Astrocyte (in vitro differentiated cells and primary cell): ENCODE data around the gene SPG21. TPM values are rescaled to one million over a fixed set of nuclear protein-coding genes. Genes with fewer than 3 reads are reported as not detected.

Experiments used
- DNase-seq: peaks from one replicate; pipeline ENCODE4 v3.0.0-alpha.2; 2010; ENCODE audit warnings: low read depth
- FAIRE-seq: peaks from 2 replicates; lab custom pipeline; 2011; peaks lifted over from hg19 to GRCh38; lab: Jason Lieb, UNC
- H2AFZ ChIP-seq: 2 replicates; pipeline ENCODE4 v1.6.0; 2012; ENCODE audit warnings: low read depth, low read length, inconsistent platforms
- H3K27ac ChIP-seq: 2 replicates; pipeline ENCODE4 v1.5.1; 2011; ENCODE audit warnings: low read depth, low read length, inconsistent platforms
- H3K27me3 ChIP-seq: 2 replicates; pipeline ENCODE4 v1.6.0; 2011; ENCODE audit warnings: low read length, inconsistent platforms; ENCODE audit not compliant: insufficient read depth
- H3K36me3 ChIP-seq: 2 replicates; pipeline ENCODE4 v1.5.1; 2011; ENCODE audit warnings: low read length, inconsistent platforms; ENCODE audit not compliant: insufficient read depth
- H3K4me1 ChIP-seq: 2 replicates; pipeline ENCODE4 v1.5.1; 2011; ENCODE audit warnings: low read length, inconsistent platforms; ENCODE audit not compliant: insufficient read depth
- H3K4me2 ChIP-seq: 2 replicates; pipeline ENCODE4 v1.6.0; 2012; ENCODE audit warnings: low read length, inconsistent platforms
- H3K4me3 ChIP-seq: 2 replicates; pipeline ENCODE4 v1.5.1; 2011; ENCODE audit warnings: low read depth, mild to moderate bottlenecking, low read length, inconsistent platforms; ENCODE audit not compliant: insufficient read depth
- H3K79me2 ChIP-seq: 2 replicates; pipeline ENCODE4 v1.6.0; 2012; ENCODE audit warnings: mild to moderate bottlenecking, low read length, inconsistent platforms; ENCODE audit not compliant: insufficient read depth
- H3K9ac ChIP-seq: 2 replicates; pipeline ENCODE4 v1.6.0; 2012; ENCODE audit warnings: mild to moderate bottlenecking, low read length, inconsistent platforms
- H3K9me3 ChIP-seq: 2 replicates; pipeline ENCODE4 v1.5.1; 2012; ENCODE audit warnings: low read depth, mild to moderate bottlenecking, low read length, inconsistent platforms; ENCODE audit not compliant: insufficient read depth
- H4K20me1 ChIP-seq: 2 replicates; pipeline ENCODE4 v1.6.0; 2012; ENCODE audit warnings: low read length, inconsistent platforms; ENCODE audit not compliant: insufficient read depth
- H3K27ac Mint-ChIP-seq: one replicate; pipeline ENCODE4 v1.8.0; 2021; ENCODE audit warnings: mild to moderate bottlenecking, mixed read lengths; ENCODE audit not compliant: unreplicated experiment
- H3K27me3 Mint-ChIP-seq: one replicate; pipeline ENCODE4 v1.8.0; 2021; ENCODE audit warnings: low read depth, mixed read lengths; ENCODE audit not compliant: unreplicated experiment
- H3K36me3 Mint-ChIP-seq: one replicate; pipeline ENCODE4 v1.8.0; 2021; ENCODE audit warnings: low read depth, mixed read lengths; ENCODE audit not compliant: unreplicated experiment
- H3K4me1 Mint-ChIP-seq: one replicate; pipeline ENCODE4 v1.8.0; 2021; ENCODE audit warnings: low read depth, mixed read lengths; ENCODE audit not compliant: unreplicated experiment
- H3K4me3 Mint-ChIP-seq: one replicate; pipeline ENCODE4 v1.8.0; 2021; ENCODE audit warnings: mild to moderate bottlenecking, moderate library complexity, mixed read lengths; ENCODE audit not compliant: unreplicated experiment
- H3K9me3 Mint-ChIP-seq: one replicate; pipeline ENCODE4 v1.8.0; 2021; ENCODE audit warnings: mild to moderate bottlenecking, mixed read lengths; ENCODE audit not compliant: unreplicated experiment
- EZH2 ChIP-seq: IDR thresholded peaks from 2 replicates; pipeline ENCODE4 v1.6.1; 2012; ENCODE audit warnings: mild to moderate bottlenecking, low read length, inconsistent platforms; ENCODE audit not compliant: insufficient read depth
- total RNA-seq: library from RNA; stranded (reverse); gene quantifications from 2 replicates; pipeline ENCODE4 v1.2.1, GENCODE V29; 2021
- TF ChIP-seq, protein P1 (sequence below): IDR thresholded peaks from 2 replicates; pipeline ENCODE4 v1.5.1; 2011; ENCODE audit warnings: low read depth, mild to moderate bottlenecking, inconsistent platforms, low read length, moderate library complexity; ENCODE audit not compliant: insufficient read depth

Gene SPG21
- total RNA-seq, 1 donor from 2014 or later = 60.2 TPM

- H3K4me3 ChIP-seq = no peak overlapping the region
- no peak overlapping the region for H3K4me2 ChIP-seq
- FAIRE-seq (no peak), DNase-seq (no peak)
- H3K9ac ChIP-seq = no peak overlapping the region
- no peaks in the 10 kb centered on the region for H3K9me3 Mint-ChIP-seq
- H2AFZ ChIP-seq = no peak overlapping the region
- H3K27me3 ChIP-seq = no peaks in the 10 kb centered on the region
- peaks cover 8% of the 10 kb centered on the region for H4K20me1 ChIP-seq
- H3K27ac ChIP-seq = no peak overlapping the region
- peaks cover 3% of the 10 kb centered on the region for H3K36me3 ChIP-seq
- peaks cover 29% of the 10 kb centered on the region for H3K79me2 ChIP-seq
- no peak overlapping the region for H3K4me3 Mint-ChIP-seq
- no peak overlapping the region for H3K27ac Mint-ChIP-seq
- no peak for TF ChIP-seq EZH2
- TF ChIP-seq, protein P1, sequence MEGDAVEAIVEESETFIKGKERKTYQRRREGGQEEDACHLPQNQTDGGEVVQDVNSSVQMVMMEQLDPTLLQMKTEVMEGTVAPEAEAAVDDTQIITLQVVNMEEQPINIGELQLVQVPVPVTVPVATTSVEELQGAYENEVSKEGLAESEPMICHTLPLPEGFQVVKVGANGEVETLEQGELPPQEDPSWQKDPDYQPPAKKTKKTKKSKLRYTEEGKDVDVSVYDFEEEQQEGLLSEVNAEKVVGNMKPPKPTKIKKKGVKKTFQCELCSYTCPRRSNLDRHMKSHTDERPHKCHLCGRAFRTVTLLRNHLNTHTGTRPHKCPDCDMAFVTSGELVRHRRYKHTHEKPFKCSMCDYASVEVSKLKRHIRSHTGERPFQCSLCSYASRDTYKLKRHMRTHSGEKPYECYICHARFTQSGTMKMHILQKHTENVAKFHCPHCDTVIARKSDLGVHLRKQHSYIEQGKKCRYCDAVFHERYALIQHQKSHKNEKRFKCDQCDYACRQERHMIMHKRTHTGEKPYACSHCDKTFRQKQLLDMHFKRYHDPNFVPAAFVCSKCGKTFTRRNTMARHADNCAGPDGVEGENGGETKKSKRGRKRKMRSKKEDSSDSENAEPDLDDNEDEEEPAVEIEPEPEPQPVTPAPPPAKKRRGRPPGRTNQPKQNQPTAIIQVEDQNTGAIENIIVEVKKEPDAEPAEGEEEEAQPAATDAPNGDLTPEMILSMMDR = no peak
- peaks cover 5% of the 10 kb centered on the region for H3K4me1 Mint-ChIP-seq
- no peaks in the 10 kb centered on the region for H3K36me3 Mint-ChIP-seq
- no peaks in the 10 kb centered on the region for H3K4me1 ChIP-seq
- H3K9me3 ChIP-seq = no peaks in the 10 kb centered on the region
- H3K27me3 Mint-ChIP-seq = no peaks in the 10 kb centered on the region
Measured at GRCh38 chr15:64991536-64992135, 1.9 kb upstream of the SPG21 start.

DNA sequence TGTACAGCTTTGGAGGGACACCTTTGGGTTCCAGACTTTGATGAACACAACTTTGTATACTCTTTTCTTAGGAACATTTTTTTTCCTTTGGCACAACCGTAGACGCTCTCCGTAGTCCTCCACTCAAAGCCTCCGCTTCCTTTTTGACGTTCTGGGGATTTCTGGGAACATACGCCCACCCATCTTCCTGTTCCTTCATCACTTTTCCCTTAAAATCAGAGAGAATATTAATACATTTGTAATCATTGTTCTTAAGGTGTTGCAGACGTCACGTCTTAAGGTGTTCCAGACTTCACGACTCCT is 405 bp upstream of the SPG21 start:
- Histone ChIP-seq H3K4me3 (peak overlapping the region; percentile 95), H3K9me3 (no peaks in the 10 kb centered on the region), H3K4me1 (no peaks in the 10 kb centered on the region), H3K79me2 (peaks cover 33% of the 10 kb centered on the region), H2AFZ (peak overlapping the region; percentile 80), H4K20me1 (peaks cover 14% of the 10 kb centered on the region), H3K27ac (peak overlapping the region; percentile 78), H3K9ac (peak overlapping the region; percentile 98), H3K36me3 (peaks cover 3% of the 10 kb centered on the region), H3K4me2 (peak overlapping the region; percentile 99), H3K27me3 (no peaks in the 10 kb centered on the region)
- peak overlapping the region; percentile 97 for H3K27ac Mint-ChIP-seq
- peak overlapping the region; percentile 86 for H3K4me3 Mint-ChIP-seq
- peaks cover 11% of the 10 kb centered on the region for H3K4me1 Mint-ChIP-seq
- H3K36me3 Mint-ChIP-seq = no peaks in the 10 kb centered on the region
- TF ChIP-seq EZH2 = no peak
- TF ChIP-seq, protein P1 = no peak
- H3K9me3 Mint-ChIP-seq = no peaks in the 10 kb centered on the region
- FAIRE-seq = no peak
- H3K27me3 Mint-ChIP-seq = no peaks in the 10 kb centered on the region
- DNase-seq = no peak

- Histone ChIP-seq H3K36me3 (peaks cover 3% of the 10 kb centered on the region), H3K4me3 (no peak overlapping the region), H4K20me1 (peaks cover 32% of the 10 kb centered on the region), H2AFZ (no peak overlapping the region), H3K79me2 (peaks cover 40% of the 10 kb centered on the region), H3K9me3 (no peaks in the 10 kb centered on the region), H3K9ac (no peak overlapping the region), H3K27me3 (no peaks in the 10 kb centered on the region), H3K27ac (no peak overlapping the region), H3K4me1 (no peaks in the 10 kb centered on the region), H3K4me2 (no peak overlapping the region)
- no peak for TF ChIP-seq EZH2
- TF ChIP-seq, protein P1 = no peak
- Mint-ChIP-seq H3K9me3 (no peaks in the 10 kb centered on the region), H3K4me3 (no peak overlapping the region), H3K27ac (no peak overlapping the region), H3K36me3 (peaks cover 2% of the 10 kb centered on the region), H3K4me1 (peaks cover 11% of the 10 kb centered on the region), H3K27me3 (no peaks in the 10 kb centered on the region)
- FAIRE-seq (no peak), DNase-seq (no peak)
Measured at GRCh38 chr15:64987136-64987535, 2.6 kb downstream of the SPG21 start.
